Embryonic facial prominence (tissue), 1 donor: ENCODE data around the gene CNIH4.
"Not testable (repeated sequence)": the region's sequence is repeated elsewhere in the genome, so short reads cannot be mapped to it uniquely, and the experiment has no call there.

Experiments used
- DNase-seq: peaks from one replicate; pipeline ENCODE4 v3.0.0-alpha.2; 2016; ENCODE audit errors: extremely low spot score

CNIH4 gene

GRCh38 chr1:224356685-224357625 lies at the start of gene CNIH4:
Gene CNIH4 (plus strand): TSS chr1:224356879. CDS start chr1:224356925, 46 bp downstream.
- peak; percentile 92 for DNase-seq

- DNase-seq, result no peak
These were observed 48.6 kb upstream of the CNIH4 start for GRCh38 chr1:224308064-224308463.

GRCh38 chr1:224311503-224311902 lies 45.2 kb upstream of the CNIH4 start:
- DNase-seq, result not testable (repeated sequence)

- DNase-seq, result no peak
These were observed 44.7 kb upstream of the CNIH4 start for GRCh38 chr1:224312025-224312424.

- DNase-seq, result no peak
These were observed 39.2 kb upstream of the CNIH4 start for GRCh38 chr1:224317383-224318045.

- no peak for DNase-seq
These were observed 35.0 kb upstream of the CNIH4 start for GRCh38 chr1:224321706-224322105.

GRCh38 chr1:224325959-224326358 lies 30.7 kb upstream of the CNIH4 start:
- no peak for DNase-seq

- DNase-seq, result no peak
These were observed 28.0 kb upstream of the CNIH4 start for GRCh38 chr1:224328644-224329043.

- DNase-seq, result no peak
These were observed 27.2 kb upstream of the CNIH4 start for GRCh38 chr1:224329484-224329841.

GRCh38 chr1:224329842-224330753 lies 26.6 kb upstream of the CNIH4 start, which contains the start of gene NVL:
Gene NVL (minus strand): TSS chr1:224330172. CDS start chr1:224330127, 45 bp downstream.
- peak; percentile 87 for DNase-seq

GRCh38 chr1:224331326-224331725 lies 25.4 kb upstream of the CNIH4 start:
- DNase-seq, result no peak

GRCh38 chr1:224331824-224332223 lies 24.9 kb upstream of the CNIH4 start:
- no peak for DNase-seq

- peak; percentile 45 for DNase-seq
These were observed 23.3 kb upstream of the CNIH4 start for GRCh38 chr1:224333309-224333926.

GRCh38 chr1:224333939-224334786 lies 22.5 kb upstream of the CNIH4 start:
- no peak for DNase-seq

- DNase-seq, result no peak
These were observed 18.4 kb upstream of the CNIH4 start for GRCh38 chr1:224338150-224338838.

- no peak for DNase-seq
These were observed 17.1 kb upstream of the CNIH4 start for GRCh38 chr1:224339442-224340033.

GRCh38 chr1:224340453-224341384 lies 16.0 kb upstream of the CNIH4 start:
- not testable (repeated sequence) for DNase-seq

GRCh38 chr1:224343679-224344078 lies 13.0 kb upstream of the CNIH4 start:
- no peak for DNase-seq
